Measurements from ENCODE around the gene CSNK2A2.

DNA sequence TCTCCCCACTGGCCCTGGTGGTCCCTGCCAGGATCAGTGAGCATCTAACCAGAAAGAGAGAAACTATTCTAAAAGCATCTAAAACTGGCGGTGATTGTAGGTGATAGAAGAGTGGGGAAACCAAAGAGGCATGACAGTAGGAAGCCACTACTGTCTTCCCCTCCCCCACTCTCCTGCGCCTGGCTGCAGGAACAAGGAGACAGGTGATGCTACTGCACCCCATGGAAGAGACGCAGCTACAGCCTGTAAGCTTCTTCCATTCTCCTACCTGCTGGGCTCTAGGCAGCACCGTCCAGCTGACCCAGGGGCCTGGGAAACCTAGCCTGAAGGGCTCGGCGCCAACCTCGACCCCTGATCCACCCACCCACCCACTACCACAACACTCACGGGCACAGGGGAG is 32.4 kb upstream of the CSNK2A2 start:
- TF ChIP-seq EZH2 (IDR thresholded peaks at IDR 0.05) (no peak), POLR2AphosphoS5 (IDR thresholded peaks at IDR 0.05; ENCODE audit: borderline replicate concordance, low read depth, low read length) (no peak), FOXP2 (optimal IDR thresholded peaks at IDR 0.05; ENCODE audit: control extremely low read depth, extremely low read length, insufficient read depth) (no peak)
